Gastrocnemius medialis (tissue), 4 donors: Measurements from ENCODE around the gene CCDC134.

Experiments
- CTCF ChIP-seq, 5 experiments: fragments of 450-650 bp in 3 of 5; fragments of 200-600 bp in 2 of 5; sonication (generic) in 2 of 5; IDR thresholded peaks in 4 of 5; conservative IDR thresholded peaks in 1 of 5; 1 replicate in 4 of 5; 2 replicates in 1 of 5; pipeline ENCODE4 v1.5.1; 2016 to 2019; ENCODE audit warnings: antibody characterized with exemption in 5 of 5, mild to moderate bottlenecking in 3 of 5, moderate library complexity in 3 of 5
- POLR2A ChIP-seq, 2 donors: fragments of 450-650 bp; IDR thresholded peaks; one replicate each; pipeline ENCODE4 v1.6.1; 2017; ENCODE audit warnings: antibody characterized with exemption in 2 of 2, mild to moderate bottlenecking in 2 of 2, moderate library complexity in 2 of 2

- TF ChIP-seq CTCF (IDR thresholded peaks at IDR 0.05 in 4 of 5, conservative IDR thresholded peaks at IDR 0.05 in 1 of 5) (no peak), POLR2A (IDR thresholded peaks at IDR 0.05) (no peak)
These were observed 63.0 kb downstream of the CCDC134 start for GRCh38 chr22:41863472-41863871.
